Smooth muscle cell of the brain vasculature (primary cell): ENCODE data around the gene LY9.

Source experiments
- DNase-seq: peaks from one replicate; pipeline ENCODE4 v3.0.0-alpha.2; 2012; ENCODE audit warnings: low read depth, low spot score

LY9 gene, protein sequence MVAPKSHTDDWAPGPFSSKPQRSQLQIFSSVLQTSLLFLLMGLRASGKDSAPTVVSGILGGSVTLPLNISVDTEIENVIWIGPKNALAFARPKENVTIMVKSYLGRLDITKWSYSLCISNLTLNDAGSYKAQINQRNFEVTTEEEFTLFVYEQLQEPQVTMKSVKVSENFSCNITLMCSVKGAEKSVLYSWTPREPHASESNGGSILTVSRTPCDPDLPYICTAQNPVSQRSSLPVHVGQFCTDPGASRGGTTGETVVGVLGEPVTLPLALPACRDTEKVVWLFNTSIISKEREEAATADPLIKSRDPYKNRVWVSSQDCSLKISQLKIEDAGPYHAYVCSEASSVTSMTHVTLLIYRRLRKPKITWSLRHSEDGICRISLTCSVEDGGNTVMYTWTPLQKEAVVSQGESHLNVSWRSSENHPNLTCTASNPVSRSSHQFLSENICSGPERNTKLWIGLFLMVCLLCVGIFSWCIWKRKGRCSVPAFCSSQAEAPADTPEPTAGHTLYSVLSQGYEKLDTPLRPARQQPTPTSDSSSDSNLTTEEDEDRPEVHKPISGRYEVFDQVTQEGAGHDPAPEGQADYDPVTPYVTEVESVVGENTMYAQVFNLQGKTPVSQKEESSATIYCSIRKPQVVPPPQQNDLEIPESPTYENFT

DNA sequence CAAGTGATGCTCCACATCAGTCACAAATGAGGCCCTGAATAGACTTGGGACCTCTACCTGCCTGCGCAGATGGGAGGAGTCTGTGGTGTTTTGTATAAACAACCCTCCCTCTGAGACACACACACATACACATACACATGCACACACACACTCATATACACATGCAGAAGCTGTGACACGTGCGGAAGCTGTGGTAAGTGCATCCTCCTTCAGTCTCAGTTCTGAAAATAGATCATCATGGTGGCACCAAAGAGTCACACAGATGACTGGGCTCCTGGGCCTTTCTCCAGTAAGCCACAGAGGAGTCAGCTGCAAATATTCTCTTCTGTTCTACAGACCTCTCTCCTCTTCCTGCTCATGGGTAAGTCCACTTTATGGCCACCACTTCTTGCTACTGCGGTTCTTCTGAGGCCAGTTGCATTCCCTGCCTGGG, at the start of gene LY9:
TSS of gene LY9 (plus strand) at position 224 of the 433 bp plus-strand sequence. CDS start at position 238, 14 bp downstream.
- DNase-seq: no peak

DNA sequence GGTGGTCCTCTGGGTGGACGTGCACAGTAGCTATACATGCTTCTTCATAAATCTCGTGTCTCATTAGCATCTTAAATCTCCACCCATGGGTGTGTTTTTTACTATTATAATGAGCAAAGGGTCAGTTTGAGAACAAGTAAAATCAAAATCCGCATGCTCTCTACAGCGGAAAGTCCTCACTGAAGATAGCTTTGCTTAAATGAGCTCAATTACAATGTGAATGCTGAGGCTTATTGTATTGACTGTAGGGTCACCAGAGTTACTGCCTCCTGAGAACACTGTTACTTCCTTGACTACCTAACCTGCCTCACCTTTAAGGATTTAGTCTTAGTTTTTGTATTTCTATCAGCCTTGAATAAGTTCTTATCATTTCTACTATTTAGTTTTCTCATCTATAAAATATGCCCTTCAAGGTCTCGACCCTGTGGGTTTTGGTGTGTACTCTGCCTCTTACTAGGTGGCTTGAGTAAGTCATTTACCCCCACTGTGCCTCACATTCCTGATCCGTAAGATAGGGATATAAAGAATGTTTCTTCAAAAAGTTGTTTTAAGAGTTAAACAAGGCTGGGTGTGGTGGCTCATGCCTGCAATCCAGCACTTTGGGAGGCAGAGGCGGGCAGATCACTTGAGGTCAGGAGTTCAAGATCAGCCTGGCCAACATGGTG, 49.0 kb upstream of the LY9 start:
- DNase-seq: no peak

DNA sequence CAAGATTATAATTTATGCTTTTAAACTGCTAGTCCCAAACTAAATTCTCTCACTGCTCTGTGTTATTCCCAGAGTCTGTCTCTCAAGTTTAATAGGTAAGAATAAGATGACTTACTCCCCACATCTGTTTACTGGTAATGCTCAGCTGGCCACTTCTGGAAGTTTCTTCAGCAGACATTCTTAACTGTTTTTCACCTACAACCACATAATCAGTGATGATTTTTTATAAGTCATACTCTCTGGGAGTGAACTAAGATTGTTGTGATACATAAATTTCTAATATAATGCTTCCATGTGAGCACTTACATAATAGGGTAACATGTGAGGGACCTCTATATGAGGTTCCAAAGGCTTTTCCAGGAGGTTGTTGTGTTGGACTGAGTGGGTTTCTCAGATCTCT, 48.3 kb upstream of the LY9 start:
- DNase-seq: no peak

DNA sequence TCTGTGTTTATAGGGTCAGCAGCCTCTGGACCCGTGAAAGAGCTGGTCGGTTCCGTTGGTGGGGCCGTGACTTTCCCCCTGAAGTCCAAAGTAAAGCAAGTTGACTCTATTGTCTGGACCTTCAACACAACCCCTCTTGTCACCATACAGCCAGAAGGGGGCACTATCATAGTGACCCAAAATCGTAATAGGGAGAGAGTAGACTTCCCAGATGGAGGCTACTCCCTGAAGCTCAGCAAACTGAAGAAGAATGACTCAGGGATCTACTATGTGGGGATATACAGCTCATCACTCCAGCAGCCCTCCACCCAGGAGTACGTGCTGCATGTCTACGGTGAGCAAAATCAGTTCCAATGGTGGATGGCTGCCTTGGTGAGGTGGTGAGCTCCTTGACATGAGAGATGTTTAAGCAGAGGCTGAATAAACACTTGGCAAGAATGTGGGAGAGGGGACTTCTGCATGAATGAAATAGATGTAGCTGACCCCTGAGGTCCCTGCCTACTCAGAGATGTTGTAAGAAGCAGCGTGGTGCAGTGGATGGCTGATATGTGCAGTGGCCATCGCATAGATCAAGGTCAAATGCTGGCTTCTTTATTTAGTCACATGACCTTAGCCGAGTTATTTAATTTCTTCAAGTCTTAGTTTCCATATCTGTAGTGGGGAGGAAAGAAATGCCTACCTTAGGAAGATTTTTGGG, 47.6 kb upstream of the LY9 start:
- no peak for DNase-seq

DNA sequence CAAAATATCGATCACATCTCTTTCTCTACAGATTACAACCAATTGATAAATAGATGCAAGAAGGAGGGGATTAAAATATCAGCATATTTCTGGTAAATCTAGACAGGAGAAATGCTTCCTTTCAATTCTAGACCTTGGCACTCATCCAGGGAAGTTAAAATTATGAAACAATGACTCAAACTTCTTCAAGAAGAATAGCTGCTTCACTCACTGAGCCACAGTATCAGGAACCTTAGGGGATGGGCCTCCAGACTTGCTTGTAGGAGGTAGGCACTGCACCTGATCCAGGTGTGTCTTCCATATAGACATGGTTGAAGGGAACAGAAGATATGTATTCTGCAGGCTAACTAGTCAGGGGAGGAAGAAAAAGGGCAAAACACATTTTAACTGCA, 47.1 kb upstream of the LY9 start:
- no peak for DNase-seq

DNA sequence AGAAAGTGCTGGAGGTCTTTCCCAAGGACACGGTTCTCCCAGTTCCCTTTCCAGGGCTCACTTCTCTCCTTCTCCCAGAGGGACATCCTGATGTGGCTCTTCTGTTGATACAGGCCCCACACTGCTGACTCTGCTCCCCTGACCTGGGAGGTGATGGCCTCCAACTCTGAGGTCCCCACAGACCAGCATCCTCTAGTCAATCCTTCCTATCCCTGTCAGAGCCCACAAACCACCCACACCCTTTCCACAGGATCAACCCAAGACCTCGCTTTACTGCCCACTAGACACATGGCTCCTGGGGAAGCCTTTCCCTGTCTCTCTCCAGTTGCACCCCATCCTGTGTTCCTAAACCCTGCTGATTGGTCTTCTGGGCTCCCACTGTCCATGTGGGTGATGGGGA, 45.4 kb upstream of the LY9 start:
- no peak for DNase-seq

DNA sequence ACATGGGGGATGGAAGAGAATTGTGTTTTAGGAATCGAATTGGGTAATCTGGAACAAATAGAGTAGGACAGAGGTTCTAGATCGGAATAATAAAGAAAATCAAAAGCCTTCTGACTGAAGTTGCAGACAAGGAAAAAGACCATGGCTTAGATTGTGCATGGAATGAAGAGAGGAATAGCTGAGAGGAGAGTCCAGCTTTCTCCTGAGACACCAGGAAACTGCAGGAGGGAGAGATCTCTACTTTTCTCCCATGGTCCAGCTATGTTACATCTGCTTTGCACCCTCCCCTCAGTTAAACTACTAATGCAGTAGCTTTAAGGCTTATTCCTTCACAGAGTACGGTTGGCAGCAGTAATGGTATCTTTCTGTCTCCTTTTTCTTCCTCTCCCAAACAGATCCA, 43.6 kb upstream of the LY9 start:
- no peak for DNase-seq

DNA sequence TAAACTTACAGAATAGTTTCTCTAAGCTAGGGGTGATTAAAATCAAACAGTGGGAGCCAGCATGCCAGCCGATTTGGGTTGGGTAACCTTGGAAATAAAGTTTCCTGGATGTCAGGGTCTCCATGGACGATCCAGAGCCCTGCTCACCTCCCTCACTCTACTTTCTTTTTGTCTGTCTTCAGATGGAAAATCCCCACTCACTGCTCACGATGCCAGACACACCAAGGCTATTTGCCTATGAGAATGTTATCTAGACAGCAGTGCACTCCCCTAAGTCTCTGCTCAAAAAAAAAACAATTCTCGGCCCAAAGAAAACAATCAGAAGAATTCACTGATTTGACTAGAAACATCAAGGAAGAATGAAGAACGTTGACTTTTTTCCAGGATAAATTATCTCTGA, 43.0 kb upstream of the LY9 start:
- no peak for DNase-seq

DNA sequence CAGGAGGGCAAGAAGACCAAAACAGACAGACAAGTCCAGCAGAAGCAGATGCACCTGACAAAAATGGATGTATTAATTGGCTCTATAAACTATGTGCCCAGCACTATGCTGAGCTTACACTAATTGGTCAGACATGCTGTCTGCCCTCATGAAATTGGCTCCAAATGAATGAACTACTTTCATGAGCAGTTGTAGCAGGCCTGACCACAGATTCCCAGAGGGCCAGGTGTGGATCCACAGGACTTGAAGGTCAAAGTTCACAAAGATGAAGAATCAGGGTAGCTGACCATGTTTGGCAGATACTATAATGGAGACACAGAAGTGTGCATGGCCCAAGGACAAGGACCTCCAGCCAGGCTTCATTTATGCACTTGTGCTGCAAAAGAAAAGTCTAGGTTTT, 42.4 kb upstream of the LY9 start:
- no peak for DNase-seq

DNA sequence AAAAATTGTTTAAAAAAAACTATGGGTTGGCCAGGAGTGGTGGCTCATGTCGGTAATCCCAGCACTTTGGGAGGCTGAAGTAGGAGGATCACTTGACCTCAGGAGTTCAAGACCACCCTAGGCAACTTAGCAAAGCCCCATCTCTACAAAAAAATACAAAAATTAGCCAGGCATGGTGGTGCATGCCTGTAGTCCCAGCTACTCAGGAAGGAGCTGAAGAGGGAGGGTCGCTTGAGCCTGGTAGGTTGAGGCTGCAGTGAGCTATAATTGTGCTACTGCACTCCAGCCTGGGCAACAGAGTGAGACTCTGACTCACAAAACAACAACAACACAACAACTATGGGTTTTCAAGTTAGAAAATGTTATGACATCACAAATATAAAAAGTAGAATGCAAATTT, 40.5 kb upstream of the LY9 start:
- no peak for DNase-seq

DNA sequence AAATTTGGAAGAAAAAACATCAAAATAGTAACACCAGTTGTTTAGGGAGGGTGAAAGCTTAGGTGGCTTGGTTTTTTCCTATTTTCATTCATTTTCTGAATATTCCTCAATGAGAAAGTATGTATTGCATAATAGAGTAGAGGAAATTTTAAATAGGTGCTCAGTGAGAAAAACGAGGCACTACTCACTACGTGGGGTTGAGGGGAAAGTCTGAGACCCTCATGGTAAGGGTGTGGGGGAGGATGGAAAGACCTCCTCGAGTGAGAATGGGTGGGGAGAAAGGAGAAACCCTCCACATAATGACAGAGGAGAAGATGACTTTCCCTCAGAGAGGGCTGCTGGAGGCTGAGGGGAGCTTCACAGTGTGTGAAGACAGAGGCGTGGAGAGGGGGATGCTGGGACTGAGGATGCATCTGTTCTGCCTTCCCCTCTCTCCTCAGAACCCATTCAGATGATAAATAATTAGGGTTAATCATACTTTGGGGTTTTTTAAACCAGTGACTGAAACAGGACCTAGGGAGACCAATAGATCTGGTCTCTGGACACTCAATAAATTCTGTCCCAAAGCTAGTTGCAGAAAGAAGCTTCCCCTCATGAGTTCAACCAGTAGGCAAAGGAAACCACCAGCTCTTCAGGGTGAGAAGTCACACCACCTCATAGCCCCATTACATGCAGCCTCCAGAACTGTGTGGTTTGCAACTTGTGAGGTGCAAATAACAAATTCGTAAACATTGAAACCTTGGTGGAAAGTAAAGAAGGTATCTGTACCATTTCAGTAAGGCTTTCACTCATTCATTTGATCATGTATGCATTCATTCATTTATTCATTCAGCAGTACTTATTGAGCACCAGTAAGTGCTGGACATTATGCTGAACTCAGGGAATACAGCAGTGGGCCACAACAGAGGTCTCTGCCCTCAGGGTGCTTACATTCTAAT, 39.8 kb upstream of the LY9 start:
- DNase-seq: no peak

DNA sequence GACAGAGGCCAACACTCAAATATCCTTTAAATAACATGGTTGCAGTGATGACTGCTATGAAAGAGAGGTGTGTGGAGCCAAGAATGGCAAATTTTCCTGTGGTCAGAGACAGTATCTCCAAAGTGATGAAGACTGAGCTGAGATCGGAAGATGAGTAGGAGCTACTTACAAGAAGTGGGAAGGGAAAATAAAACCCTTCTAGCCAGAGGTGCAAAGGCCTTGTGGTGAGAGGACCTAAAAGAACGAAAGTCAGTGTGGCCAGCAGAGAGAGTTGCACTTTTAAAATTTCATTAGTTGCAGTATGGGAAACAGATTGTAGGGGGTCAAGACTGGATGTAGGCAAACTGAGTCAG, 39.1 kb upstream of the LY9 start:
- no peak for DNase-seq

DNA sequence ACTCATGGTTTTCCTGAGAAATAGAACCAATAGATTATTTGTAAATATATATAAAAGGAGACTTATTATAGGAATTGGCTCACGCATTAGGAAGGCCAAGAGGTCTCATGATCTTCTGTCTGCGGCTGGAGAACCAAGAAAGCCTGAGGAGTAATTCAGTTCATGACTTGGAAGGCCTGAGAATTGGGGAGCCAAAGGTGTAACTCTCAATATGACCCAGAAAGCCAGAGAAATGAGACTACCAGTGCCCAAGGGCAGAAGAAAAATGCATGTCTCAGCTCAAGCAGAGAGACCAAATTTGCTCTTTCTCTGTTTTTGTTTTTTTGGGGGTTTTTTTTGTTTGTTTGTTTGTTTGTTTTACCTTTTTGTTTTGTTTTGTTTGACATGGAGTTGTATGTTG, 37.5 kb upstream of the LY9 start:
- DNase-seq: no peak

DNA sequence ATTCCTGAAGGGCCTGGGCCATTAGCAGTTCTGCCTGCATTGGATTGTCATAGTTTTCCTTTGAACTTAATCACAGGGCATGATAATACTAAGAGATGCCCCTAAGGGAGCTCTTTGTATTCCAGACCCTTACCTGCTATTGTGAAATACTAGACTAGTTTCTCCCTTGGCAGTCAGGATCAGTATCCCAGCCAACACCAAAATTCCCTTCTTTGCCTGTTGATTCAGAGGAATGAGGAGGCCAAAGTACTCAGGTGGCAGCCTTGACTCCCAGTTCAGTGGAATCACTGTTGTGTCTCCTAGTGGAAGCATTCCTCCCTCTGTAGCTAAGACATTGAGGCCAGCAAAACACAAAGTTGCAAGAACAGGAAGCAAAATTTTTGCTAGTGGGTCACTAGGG, 36.2 kb upstream of the LY9 start:
- DNase-seq: no peak

DNA sequence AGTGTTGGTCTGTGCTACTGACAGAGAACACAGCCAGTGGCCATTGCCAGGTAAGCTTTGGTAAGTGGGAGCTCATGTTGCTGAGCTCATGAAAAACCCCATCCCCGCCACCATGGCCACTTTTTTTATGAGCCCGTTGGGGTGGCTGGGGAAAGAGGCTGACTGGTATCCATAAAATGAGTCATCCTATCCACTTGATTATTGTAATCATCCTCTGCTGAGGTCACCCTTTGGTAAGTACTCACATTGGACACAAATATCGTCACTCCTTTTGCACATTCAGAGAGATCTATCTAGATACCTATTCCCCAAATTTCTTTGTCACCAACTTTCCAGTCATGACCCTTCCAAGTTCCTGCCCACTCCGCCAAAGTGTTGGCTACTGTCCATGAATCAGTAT, 34.9 kb upstream of the LY9 start:
- no peak for DNase-seq

DNA sequence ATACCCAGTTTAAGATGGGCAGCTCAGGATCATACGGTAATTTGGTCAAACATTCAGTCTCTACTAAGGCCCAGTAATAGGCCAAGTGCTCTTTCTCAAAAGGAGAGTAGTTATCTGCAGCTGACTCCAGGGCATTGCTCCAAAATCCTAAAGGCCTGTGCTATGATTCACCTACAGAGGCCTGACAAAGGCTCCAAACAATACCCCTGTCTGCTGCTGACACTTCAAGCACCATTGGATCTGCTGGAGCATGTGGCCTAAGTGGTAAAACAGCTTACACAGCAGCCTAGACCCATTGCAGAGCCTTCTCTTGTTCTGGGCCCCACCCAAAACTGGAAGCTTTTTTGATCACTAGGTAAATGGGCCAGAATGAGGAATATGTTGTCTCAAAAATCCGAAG, 34.1 kb upstream of the LY9 start:
- DNase-seq: no peak

DNA sequence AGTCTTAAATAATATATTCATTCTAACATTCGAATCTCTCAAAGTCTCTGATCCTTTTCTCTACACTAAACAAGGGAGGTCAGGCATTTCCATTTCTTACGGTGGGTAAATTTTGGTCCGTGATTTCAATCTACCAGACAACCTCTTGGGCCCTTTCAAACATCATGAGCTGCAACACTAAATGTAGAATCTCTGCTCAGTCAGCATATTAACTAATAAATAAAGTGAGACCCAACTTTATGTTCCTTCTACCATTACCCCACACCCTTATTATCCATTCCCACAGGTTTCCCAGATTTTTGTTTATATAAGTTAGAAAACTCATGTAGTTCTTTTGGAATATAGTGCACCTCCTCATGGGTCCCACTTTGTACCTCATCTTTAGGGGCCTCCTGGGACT, 32.0 kb upstream of the LY9 start:
- DNase-seq: no peak

DNA sequence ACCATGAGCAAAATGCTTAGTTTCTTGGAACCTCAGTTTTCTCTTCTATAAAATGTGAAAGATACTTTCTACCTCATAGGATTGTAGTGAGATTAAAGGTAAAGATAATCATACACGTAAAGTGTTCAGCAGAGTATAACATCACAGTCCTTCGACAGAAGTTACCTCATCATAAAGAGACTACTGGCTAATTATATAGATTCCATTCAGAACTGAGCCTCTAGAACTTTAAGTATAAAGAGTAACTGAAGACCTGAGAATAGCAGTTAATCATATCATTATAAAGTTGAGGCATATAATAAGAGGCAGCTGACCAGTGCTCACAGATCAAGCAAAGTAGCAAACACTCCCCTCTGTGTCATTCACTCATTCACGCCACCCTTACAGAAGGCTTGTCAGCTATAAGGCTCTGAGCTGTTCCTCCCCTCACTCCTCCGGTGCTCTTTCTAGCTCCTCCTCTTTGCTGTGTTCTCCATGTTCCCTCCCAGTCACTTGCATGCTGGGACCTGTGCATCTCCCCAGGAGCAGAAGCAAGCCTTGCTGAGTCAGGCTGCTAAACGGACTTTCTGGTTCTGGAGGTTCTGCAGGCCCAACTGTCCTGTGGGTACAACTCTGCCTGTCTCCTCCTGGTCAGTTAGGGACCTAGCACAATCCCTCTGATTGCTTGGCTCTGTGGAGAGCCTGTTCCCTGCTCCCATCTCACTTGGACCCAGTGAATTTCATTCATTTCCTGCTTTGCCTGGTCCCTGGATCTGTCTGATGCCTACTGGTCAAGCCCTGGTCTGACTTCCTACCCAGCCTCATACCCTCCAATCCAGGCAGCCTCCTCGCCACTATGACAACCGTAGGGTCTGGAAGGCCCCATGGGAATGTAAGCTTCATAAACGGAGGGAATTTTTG, 28.3 kb upstream of the LY9 start:
- no peak for DNase-seq

DNA sequence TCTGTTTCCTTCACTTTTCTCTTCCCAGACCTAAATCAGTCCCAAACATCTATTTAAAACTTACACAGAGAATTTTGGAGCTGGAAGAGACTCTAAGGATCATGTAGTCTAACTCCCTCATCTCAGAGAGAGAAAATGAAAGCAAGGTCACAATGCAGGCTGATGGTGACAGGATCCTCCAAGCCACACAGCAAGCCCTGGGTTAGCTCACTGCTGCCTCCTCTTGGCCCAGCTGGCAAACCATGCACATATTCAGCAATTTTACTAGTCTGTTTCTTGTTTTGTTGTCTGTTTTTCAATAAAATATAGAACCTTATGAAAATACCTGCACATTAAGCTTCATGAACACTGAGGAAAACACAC, 27.7 kb upstream of the LY9 start:
- DNase-seq: no peak

DNA sequence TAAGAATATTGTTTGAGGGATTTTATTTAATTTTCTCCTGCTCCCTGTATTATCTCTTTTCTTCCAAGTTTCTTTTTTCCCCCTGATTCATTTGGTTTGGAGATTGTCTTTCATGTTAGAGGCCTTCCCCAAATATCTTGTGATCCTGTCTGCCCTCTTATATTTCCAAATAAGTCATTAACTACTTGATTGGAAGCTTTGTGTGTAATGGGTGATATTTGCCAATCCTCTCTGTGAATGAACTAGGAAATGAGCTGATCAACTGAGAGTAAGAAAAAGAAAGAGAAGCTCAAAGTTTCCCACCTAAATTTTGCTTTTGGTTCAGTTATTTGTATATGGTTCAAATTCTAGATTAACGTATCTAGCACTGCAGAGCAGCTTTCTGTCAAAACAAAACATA, 23.6 kb upstream of the LY9 start:
- no peak for DNase-seq
